HG03460 (cell line): ENCODE results near the gene ARHGAP10.

ENCODE experiments used
- ATAC-seq: cut with Tn5 transposase; IDR thresholded peaks from one replicate; pipeline ENCODE4 v1.9.1; 2021; ENCODE audit not compliant: unreplicated experiment

ARHGAP10 gene

DNA sequence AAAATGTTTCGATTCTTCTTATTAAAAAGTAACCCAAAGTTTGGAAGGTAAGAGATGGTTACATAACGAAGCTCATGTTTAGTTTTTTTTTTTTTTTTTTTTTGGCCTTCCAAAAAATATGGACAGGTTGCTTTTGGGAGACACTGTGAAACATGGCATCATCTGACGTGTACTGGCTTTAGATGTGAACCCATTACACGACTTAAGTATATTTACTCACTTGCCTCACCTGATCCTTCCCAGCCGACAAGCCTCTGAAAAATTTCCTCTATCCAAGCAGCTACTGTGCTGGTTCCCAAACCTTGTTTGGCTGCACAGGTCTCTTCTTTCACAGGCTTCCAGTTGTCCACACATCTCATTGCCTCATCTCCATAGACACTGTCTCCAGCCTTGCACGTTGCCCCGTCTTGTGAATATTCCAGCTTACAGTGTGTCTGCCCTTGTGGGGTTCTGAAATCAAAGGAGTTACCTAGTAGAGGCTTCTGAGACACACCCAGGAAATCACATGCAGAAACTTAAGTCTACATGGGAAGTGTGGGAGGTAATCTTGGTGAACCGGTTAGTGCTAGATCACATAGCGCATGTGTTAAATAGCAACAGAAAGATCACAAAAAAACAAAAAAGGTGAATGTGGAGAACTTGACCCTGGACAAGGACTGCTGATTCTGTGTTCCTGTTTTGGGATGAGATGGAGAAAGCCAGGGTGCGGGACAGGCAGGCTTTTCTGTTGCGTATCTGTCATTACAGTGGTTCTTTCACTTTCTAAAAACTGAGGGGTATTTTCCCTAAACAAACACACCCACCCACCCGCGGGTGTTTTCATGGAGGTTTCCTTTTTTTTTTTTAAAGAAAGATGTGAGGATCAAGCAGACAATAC, 328.6 kb downstream of the ARHGAP10 start:
- no peak for ATAC-seq

DNA sequence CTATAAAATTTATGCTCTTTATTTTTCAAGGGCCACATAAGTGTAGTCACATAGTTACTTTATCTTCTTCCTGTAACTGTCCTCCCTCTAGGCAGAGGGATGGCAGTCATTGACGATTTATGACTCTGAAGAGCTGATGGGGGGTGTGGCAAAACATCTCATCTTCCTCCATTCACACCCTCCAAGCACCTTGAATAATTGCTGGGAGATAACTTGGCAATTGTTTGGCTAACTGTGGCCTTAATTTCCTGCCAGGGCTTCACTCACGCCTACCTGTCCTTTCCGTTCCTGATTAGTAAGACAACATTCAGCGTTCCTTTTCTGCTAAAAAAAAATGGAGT, 329.2 kb downstream of the ARHGAP10 start:
- no peak for ATAC-seq

DNA sequence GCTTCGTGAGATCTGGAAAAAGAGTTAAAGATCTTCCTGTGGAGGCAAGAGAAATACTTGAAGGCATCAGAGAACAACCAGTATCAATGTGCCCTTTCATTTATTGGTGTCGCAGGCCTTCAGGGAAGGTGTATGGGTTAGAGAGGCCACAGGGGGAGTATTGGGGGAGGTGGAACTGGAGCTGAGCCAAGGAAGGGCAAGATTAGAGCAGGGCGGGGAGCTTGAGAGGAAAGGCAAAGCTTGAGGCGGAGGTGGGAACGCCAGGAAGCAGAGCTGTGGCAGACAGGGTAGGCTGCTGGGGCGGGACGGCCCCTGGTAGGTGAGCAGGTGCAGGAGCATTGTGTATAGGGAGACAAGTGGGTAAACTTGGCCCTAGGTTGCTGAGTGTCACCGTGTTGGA, 329.9 kb downstream of the ARHGAP10 start:
- ATAC-seq, result no peak

DNA sequence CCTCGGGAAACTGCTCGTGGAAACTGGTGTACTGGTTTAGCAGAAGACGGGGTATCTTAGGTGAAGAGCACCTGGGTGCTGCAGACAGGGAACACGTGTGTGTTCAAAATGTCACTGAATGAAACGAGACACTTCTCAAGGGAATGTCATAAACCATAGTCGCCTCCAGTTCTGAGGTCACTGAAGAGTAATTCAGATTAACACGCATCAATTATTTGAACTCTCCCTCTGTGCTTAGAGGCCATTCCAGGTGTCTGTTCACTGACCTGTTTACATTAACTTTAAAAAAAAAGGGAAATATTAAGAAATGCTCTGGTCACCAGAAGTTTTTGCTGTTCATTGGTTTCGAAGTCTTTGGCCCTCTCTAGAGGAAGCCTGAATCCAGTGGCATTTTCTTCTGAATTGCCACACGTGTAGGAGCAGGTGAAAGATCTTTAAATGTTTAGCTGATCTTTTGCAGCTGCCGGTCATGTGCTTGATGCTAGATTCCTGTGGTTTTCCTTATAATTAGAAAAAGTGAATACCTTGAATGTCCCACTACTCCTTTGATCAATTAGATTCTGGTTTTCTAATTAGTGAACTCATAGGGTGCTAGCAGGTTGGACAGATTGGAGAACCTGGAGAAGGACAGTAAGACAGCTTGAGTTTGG, 330.5 kb downstream of the ARHGAP10 start:
- no peak for ATAC-seq

DNA sequence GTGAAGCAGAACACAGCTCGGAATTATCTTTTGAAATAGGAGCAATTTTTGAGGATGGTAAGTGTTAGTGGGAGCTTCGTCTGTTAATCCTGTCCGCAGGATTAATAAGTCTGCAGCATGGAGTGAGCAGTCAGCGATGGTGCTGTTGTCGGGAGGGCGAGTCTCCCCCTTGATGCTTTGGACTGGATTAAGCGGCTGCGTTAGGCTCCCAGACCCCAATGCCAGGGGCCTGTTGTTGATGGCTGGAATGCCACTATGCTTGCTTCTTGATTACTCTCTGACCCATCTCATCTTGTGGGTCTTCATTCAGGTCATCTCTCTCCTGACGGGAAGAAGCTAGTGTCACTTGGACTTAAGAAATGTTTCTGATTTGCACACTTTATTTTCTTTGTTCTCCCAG, 332.6 kb downstream of the ARHGAP10 start:
- no peak for ATAC-seq

DNA sequence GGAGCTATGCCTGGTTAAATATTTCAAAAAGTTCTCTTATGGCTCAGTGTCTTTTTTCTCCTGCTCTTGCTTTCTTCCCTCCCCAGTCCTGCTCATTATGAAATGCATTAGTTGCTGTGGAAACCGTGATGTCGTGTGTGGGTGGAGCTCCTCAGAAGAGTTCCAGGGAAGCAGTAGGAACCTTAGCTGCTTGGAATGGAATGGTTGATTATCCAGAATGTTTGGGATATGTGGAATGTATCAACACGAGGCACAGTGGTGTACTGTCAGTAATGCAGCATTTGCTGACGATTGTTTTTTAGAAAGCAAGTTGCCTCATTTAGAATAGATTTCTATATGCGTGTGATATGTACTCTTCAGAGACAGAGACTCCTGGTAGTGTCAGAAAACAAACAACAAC, 333.2 kb downstream of the ARHGAP10 start:
- ATAC-seq, result no peak

DNA sequence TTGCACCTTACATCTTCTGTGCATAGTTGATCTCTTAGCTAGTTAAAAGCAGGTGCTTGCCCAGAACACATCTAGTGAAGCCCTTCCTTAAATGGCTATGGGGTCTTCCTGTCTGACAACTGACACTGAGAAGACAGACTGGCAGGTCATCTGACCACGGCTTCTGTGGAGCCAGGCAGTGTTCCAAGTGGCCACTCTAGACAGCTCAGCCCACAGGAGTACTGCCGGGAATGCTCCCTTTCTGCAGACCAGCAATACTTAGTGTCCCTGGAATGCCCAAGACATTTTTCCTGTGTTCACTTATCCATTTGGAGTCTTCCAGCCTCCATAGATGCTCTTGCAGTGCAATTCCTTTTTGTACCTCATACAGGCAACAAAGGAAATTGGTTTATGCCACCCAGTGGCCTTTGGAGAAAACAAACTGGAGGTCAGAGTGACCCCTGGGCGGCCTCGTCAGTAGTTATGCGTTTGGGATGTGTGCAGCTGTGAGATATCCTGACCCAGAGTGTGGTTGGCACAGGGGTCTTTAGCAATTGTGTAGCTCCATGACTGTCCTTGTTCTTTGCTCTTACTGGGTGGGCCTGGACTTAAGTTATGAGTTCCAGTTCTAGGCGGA, 335.5 kb downstream of the ARHGAP10 start:
- no peak for ATAC-seq

DNA sequence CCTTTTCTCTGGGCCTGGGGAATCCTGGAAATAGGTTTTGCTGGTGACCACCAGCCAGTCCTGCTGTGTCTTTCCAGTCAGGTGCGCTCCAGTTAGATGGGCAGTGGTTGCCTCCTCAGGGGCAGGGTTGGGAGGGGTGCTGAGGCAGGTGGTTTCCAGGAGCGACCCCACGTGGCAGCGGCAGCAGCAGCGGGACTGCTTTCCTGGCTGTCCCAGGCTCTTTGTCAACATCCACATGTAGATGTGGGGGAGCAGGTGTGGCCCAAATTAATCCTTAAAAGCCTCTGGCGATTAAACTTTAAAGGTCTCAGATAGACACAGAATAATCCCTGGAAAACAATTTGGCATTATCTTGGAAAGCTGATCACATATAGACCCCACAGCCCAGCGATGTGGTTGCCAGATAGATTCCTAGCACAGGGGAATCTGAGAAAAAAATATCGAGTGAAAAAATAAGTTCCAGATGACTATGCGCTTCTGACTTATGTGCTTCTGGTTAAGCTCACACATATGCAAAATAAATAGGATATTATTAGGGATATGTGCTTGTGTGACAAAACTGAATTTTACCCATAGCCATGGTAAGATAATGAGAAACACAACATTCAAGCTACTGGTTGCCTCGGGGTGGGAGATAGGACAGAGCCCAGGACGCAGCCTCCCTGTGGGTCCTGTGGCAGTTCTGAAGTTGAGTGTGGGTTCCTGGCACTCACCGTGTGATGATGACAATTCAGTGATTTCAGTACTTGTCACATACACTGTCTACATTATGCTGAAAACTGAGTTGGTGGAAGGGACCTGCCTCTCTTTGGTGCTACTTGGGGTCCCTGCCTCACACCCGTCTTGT, 336.4 kb downstream of the ARHGAP10 start:
- ATAC-seq, result no peak

DNA sequence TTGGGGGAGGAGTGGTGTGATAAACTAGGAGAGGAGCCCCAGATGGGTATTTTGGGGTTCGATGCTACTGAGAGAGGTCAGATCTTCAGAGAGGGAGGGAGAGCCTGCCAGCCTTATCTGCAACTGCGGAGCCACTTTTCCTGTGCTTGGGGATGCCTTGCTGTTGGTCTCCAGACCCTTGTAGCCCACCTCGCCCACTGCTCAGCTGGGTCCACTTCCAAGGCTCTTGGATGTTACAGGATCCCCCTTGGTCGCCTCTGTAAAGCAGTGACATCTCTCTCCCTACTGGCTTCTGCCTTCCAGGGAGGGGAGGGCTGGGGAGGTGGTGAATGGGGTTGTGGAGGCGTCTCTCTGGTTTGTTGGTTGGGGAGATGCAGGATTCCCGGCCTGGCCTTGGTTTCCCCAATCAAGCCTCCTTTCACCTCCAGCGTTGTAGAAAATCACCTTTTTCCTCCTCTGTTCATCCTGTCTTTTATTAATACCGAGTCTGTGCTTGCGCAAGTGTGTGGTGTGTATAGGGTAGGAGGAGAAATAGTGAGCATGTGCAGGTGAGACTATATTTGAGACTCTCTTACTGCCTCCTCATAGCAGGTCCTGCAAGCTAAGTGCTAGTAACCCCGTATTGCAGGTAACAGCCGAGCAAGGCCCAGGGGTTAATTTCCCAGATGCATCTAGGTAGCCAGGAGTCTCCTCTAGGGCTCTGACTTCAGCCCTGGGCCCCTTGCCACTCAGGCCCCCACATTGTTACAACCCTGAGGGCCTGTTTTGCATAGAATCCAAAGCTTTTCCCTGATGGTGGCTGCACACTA, 337.4 kb downstream of the ARHGAP10 start:
- no peak for ATAC-seq

DNA sequence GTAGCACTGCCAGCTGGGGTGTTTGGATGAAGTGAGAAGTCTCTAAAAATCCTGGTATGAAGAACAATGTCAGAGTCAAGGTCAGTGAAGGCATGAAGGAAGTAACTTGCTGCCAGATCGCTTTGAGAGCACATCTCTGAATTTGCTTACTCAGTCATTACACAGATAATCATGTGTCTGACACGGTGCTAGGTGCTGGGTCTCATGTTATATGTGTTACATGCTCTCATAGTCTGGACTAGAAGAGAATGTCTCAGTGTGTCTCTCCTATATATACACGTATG, 337.9 kb downstream of the ARHGAP10 start:
- no peak for ATAC-seq

DNA sequence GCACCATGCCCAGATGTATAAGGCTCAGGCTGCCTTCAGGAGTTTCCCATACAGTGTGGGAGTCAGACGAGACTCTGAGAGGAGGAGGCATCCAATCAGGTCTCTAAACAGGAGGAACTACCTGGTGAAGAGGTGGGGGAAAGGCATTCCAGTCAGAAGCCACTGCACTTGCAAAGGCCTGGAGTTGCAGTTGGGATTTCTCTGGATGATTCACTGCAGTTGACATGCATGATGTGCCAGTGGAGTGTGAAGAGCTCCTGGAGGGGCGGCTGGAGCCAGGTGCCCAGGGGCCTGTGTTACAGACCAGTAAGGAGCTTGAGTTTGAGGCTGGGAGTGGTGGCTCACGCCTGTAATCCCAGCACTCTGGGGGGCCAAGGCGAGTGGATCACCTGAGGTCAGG, 339.1 kb downstream of the ARHGAP10 start:
- ATAC-seq, result no peak

DNA sequence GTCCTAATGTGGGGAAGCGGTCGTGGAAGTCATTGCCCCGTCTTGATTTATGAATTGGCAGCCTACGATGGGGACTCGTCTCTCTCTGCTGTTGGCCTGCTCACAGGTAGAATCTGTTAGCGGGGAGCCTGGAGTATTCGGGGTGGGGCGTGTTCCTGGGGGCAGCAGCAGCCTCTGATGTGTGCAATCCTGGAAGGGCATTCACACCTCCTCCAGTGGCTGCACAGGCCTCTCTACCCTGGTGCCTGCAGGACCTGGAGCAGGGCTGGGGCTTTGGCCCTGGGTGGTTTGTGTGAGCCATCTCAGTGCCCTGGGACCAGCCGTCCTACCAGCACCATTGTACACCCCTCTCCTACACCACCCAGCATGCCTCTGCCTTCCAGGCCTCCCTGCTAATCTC, 340.9 kb downstream of the ARHGAP10 start:
- no peak for ATAC-seq

DNA sequence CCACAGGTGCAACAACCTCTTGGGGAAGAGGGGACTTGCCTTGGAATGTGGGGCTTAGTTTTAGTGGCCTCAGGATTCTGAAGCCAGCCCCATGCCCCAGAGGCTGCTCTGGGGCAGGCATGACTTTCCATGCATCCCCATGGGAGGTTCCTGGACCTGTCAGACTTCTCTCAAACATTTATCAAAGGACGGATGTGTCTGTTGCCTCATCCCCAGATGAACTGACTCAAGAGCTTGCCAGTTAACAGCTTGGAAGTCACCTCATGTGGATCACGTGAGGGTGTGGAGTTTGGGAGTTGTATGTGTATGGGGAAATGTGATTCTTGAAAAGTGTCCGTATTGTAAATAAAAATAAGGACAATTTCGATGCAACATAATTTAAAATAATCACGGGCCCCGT, 341.5 kb downstream of the ARHGAP10 start:
- ATAC-seq, result no peak

DNA sequence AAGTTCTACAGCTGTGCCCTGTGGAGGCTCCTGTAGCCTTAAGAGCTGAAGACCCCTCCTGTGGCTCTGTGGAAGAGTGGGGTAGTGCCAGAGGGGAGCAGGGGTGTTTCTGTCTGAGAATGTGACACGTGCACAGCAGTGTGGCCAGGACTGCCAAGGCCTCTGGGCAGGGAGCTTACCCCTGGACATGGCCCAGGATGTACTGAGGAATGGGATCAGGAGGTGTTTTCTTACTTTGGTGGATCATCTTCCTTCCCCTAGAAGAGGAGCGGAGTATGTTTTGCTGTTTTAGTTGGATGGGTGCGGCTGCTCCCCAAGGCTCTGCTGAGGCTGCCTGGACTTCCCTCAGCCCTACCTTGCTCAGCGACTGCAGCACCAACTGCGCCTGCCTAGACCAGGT, 342.6 kb downstream of the ARHGAP10 start:
- ATAC-seq, result no peak

DNA sequence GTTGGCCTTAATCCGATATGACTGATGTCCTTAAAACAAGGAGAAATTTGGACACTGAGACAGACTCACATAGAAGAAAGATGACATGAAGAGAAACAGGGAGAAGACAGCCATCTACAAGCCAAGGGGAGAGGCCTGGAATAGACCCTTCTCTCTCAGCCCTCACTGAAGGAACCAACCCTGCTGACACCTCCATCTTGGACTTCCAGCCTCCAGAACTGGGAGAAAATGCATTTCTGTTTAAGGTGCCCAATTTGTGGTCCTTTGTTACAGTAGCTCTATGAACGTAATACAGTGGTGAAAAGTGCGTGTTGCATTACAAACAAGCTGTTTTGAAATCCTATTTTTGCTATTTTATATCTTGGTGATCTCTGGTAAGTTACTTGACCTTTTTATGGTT, 343.6 kb downstream of the ARHGAP10 start:
- no peak for ATAC-seq

DNA sequence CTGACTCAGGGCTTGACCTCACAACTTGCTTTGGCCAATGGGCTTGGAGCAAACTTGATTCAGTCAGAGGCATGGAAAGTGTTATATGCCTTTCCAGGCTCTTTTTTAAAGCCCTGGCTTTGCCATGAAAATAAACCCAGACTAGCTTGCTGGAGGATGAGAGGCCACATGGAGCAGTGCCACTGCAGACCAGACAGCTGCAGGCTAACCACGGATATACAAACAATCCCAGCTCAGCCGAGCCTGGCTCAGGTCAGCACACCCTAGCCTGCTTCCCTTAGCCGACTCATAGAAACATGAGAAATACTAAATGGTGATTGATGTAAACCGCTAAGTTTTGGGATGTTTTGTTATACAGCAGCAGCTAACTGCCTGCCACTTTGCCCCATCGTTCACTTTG, 345.1 kb downstream of the ARHGAP10 start:
- no peak for ATAC-seq

DNA sequence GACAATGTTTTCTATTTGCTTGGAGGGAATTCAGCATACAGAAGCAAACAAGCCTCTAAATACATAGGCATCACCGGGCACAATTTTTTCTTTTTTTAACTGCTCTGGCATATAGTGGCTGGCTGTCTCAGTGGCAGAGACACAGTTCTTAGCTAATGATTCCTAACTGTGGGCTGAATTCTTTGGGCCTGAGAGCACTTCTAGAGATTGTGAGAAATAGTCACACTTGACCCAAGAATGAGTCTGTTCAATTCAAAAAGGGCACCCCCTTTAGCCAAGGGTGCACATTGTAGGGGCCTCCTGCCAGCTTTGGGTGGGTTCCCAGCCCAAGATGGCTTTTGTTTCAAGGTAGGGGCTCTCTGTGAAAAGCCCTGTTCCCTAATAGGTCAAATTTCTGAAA, 345.7 kb downstream of the ARHGAP10 start:
- no peak for ATAC-seq

DNA sequence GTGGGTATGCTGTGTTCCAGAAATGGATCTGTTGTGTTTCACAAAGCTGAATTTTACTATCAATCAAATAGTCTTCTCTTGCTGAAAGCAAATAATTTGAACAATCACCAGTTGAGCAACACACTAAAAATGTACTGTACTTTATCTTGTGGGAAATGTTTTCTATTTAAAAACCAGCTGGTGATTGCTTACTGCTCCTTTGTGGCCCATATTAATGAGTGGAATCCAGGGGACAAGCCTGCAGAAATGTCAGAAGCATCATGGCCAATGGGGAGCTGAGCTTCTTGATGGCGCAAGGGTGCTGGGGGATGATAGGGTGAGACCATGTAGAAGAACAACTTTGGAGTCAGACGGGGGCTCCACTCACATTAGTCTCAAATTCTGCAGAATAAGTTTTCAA, 346.2 kb downstream of the ARHGAP10 start:
- no peak for ATAC-seq

DNA sequence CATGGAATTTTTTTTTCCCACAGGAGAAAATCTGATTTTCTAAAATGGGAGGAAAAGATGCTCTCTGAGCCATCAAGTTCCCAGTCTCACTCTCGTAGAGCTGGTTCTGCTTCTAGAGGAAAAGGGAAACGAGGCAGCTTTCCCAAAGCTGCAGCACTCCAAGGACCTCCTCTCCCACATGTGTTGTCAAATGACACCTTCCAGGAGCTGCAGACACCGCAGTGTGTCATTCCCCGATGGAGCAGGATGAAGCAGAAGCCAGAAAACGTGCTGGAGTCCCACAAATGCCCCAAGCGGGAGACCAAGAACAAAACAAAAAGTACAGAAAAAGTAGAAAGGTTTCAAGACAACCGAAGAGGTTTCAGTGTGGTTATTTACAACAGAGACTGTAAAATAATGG, 348.1 kb downstream of the ARHGAP10 start:
- ATAC-seq, result no peak

DNA sequence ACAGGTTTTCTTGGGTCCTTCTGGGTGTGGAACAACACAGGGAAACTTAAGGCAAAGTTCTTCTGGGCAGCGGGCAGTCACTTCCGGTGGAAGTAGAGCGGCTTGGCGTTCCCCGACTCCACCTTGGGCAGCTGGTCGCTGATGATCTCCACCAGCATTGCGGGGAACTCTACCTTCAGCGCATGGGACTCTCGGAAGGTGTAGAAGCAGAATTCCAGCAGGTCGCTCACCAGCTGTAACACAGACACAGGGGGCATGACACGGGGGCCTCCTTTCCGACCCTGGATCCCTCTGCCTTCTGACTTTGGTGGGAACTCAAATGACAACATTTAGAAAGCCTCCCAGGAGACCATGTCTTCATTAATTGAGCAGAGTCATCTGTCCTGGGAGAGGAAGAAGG, 349.4 kb downstream of the ARHGAP10 start:
- ATAC-seq, result no peak

DNA sequence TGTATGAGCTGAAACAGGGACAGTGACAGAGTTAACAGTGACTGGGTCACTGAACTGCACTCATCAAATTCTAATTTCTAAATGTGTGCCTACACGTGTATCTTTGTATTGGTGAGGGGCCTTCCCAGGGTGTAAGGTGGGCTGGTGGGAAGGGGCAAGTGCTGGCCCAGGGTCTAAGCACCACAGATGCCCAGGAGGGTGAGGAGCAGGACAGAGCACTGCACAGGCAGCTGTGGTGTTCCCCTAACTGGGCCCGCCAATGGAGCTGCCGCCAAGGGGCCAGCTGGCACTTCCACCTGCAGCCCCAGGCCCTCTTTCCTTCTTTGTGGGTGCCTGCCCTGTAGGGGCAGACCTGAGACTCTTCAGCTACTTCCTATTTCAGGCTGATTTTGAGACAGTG, 349.9 kb downstream of the ARHGAP10 start:
- no peak for ATAC-seq
